HG02571 (cell line): ENCODE results near the gene PAQR5.
"Not testable (repeated sequence)": the region's sequence is repeated elsewhere in the genome, so short reads cannot be mapped to it uniquely, and the experiment has no call there.

Experiments
- ATAC-seq: cut with Tn5 transposase; IDR thresholded peaks from one replicate; pipeline ENCODE4 v1.9.1; 2021; ENCODE audit warnings: mild to moderate bottlenecking, moderate library complexity; ENCODE audit not compliant: unreplicated experiment

Gene PAQR5

GRCh38 chr15:69314736-69315135 lies 16.0 kb downstream of the PAQR5 start:
- ATAC-seq, result no peak

GRCh38 chr15:69315402-69316110 lies 16.8 kb downstream of the PAQR5 start:
- no peak for ATAC-seq

- no peak for ATAC-seq
Measured at GRCh38 chr15:69316291-69316690, 17.6 kb downstream of the PAQR5 start.

GRCh38 chr15:69317392-69317841 lies 18.7 kb downstream of the PAQR5 start:
- ATAC-seq, result no peak

- no peak for ATAC-seq
Measured at GRCh38 chr15:69318033-69318432, 19.3 kb downstream of the PAQR5 start.

GRCh38 chr15:69319384-69320375 lies 21.0 kb downstream of the PAQR5 start:
- ATAC-seq, result no peak

GRCh38 chr15:69320977-69321554 lies 22.4 kb downstream of the PAQR5 start:
- ATAC-seq, result no peak

GRCh38 chr15:69323893-69324430 lies 25.2 kb downstream of the PAQR5 start:
- ATAC-seq, result no peak

- ATAC-seq, result no peak
Measured at GRCh38 chr15:69324565-69324964, 25.9 kb downstream of the PAQR5 start.

GRCh38 chr15:69325456-69325971 lies 26.8 kb downstream of the PAQR5 start:
- ATAC-seq, result no peak

GRCh38 chr15:69328080-69328479 lies 29.4 kb downstream of the PAQR5 start:
- ATAC-seq, result no peak

GRCh38 chr15:69328739-69329138 lies 30.0 kb downstream of the PAQR5 start:
- ATAC-seq, result no peak

GRCh38 chr15:69337138-69337537 lies 38.4 kb downstream of the PAQR5 start:
- ATAC-seq, result no peak

GRCh38 chr15:69338535-69339213 lies 40.0 kb downstream of the PAQR5 start:
- no peak for ATAC-seq

GRCh38 chr15:69339214-69339543 lies 40.5 kb downstream of the PAQR5 start:
- not testable (repeated sequence) for ATAC-seq

- no peak for ATAC-seq
Measured at GRCh38 chr15:69340243-69340900, 41.7 kb downstream of the PAQR5 start.

GRCh38 chr15:69341356-69341755 lies 42.6 kb downstream of the PAQR5 start:
- no peak for ATAC-seq

GRCh38 chr15:69342460-69343076 lies 43.9 kb downstream of the PAQR5 start:
- no peak for ATAC-seq

- ATAC-seq, result no peak
Measured at GRCh38 chr15:69343133-69343532, 44.4 kb downstream of the PAQR5 start.

- ATAC-seq, result no peak
Measured at GRCh38 chr15:69344238-69344637, 45.5 kb downstream of the PAQR5 start.
